Progenitor cell of endocrine pancreas (in vitro differentiated cells): ENCODE data around the gene CYP26B1. TPM values are rescaled to one million over a fixed set of nuclear protein-coding genes. Genes with fewer than 3 reads are reported as not detected.

Experiments
- DNase-seq: peaks from one replicate; pipeline ENCODE4 v3.0.0; 2021; ENCODE audit warnings: low spot score; ENCODE audit not compliant: unreplicated experiment
- H3K27ac Mint-ChIP-seq: 2 replicates; pipeline ENCODE4 v1.8.0; 2021; ENCODE audit warnings: mild to moderate bottlenecking, moderate library complexity, mixed read lengths
- H3K27me3 Mint-ChIP-seq: 2 replicates; pipeline ENCODE4 v1.8.0; 2021; ENCODE audit warnings: mixed read lengths
- H3K36me3 Mint-ChIP-seq: 2 replicates; pipeline ENCODE4 v1.8.0; 2022; ENCODE audit warnings: mixed read lengths; ENCODE audit not compliant: insufficient read depth
- H3K4me1 Mint-ChIP-seq: 2 replicates; pipeline ENCODE4 v1.8.0; 2021; ENCODE audit warnings: low read depth, mixed read lengths
- H3K4me3 Mint-ChIP-seq: 2 replicates; pipeline ENCODE4 v1.8.0; 2021; ENCODE audit warnings: low read depth, mild to moderate bottlenecking, moderate library complexity, mixed read lengths
- H3K9me3 Mint-ChIP-seq: 2 replicates; pipeline ENCODE4 v1.8.0; 2021; ENCODE audit warnings: low read depth, mixed read lengths
- CTCF ChIP-seq: fragments of 200-600 bp; sonication (generic); IDR thresholded peaks from one replicate; pipeline ENCODE4 v1.5.0; 2021; ENCODE audit warnings: antibody characterized with exemption, mild to moderate bottlenecking; ENCODE audit not compliant: unreplicated experiment
- total RNA-seq: library from RNA; stranded (reverse); gene quantifications from 2 replicates; pipeline ENCODE4 v1.2.1, GENCODE V29; 2021

The CYP26B1 gene
- total RNA-seq, 1 donor from 2014 or later = 31.5 TPM

GRCh38 chr2:72165792-72166191 is 18.1 kb upstream of the CYP26B1 start:
- Mint-ChIP-seq H3K27me3 (no peaks in the 10 kb centered on the region), H3K4me1 (peaks cover 1% of the 10 kb centered on the region), H3K4me3 (no peak overlapping the region), H3K27ac (no peak overlapping the region), H3K36me3 (peaks cover 2% of the 10 kb centered on the region), H3K9me3 (no peaks in the 10 kb centered on the region)
- TF ChIP-seq CTCF = no peak
- no peak for DNase-seq

- H3K4me3 Mint-ChIP-seq = no peak overlapping the region
- no peaks in the 10 kb centered on the region for H3K9me3 Mint-ChIP-seq
- H3K36me3 Mint-ChIP-seq = no peaks in the 10 kb centered on the region
- peaks cover 1% of the 10 kb centered on the region for H3K4me1 Mint-ChIP-seq
- H3K27ac Mint-ChIP-seq = no peak overlapping the region
- DNase-seq = no peak
- H3K27me3 Mint-ChIP-seq = no peaks in the 10 kb centered on the region
- TF ChIP-seq CTCF = no peak
Observed at GRCh38 chr2:72162574-72162973, 14.9 kb upstream of the CYP26B1 start.

- Mint-ChIP-seq H3K36me3 (no peaks in the 10 kb centered on the region), H3K9me3 (no peaks in the 10 kb centered on the region), H3K27me3 (peaks cover 7% of the 10 kb centered on the region), H3K4me3 (no peak overlapping the region), H3K27ac (no peak overlapping the region), H3K4me1 (peaks cover 8% of the 10 kb centered on the region)
- DNase-seq = no peak
- no peak for TF ChIP-seq CTCF
Observed at GRCh38 chr2:72159211-72159993, 11.7 kb upstream of the CYP26B1 start.

GRCh38 chr2:72157871-72158771 is 10.5 kb upstream of the CYP26B1 start:
- DNase-seq = no peak
- H3K27me3 Mint-ChIP-seq = peaks cover 10% of the 10 kb centered on the region
- H3K4me1 Mint-ChIP-seq = peaks cover 8% of the 10 kb centered on the region
- H3K27ac Mint-ChIP-seq = no peak overlapping the region
- H3K4me3 Mint-ChIP-seq = no peak overlapping the region
- H3K36me3 Mint-ChIP-seq = no peaks in the 10 kb centered on the region
- TF ChIP-seq CTCF = no peak
- no peaks in the 10 kb centered on the region for H3K9me3 Mint-ChIP-seq

GRCh38 chr2:72156872-72157271 is 9.2 kb upstream of the CYP26B1 start:
- no peak overlapping the region for H3K27ac Mint-ChIP-seq
- H3K36me3 Mint-ChIP-seq = no peaks in the 10 kb centered on the region
- H3K27me3 Mint-ChIP-seq = peaks cover 10% of the 10 kb centered on the region
- H3K9me3 Mint-ChIP-seq = no peaks in the 10 kb centered on the region
- H3K4me3 Mint-ChIP-seq = no peak overlapping the region
- no peak for TF ChIP-seq CTCF
- H3K4me1 Mint-ChIP-seq = peaks cover 11% of the 10 kb centered on the region
- no peak for DNase-seq
